ENCODE data around the gene ADAMTS16. TPM values are rescaled to one million over a fixed set of nuclear protein-coding genes. Genes with fewer than 3 reads are reported as not detected.

The ADAMTS16 gene
- total RNA-seq, 1 experiment from 2014 or later: 0.11 TPM

DNA sequence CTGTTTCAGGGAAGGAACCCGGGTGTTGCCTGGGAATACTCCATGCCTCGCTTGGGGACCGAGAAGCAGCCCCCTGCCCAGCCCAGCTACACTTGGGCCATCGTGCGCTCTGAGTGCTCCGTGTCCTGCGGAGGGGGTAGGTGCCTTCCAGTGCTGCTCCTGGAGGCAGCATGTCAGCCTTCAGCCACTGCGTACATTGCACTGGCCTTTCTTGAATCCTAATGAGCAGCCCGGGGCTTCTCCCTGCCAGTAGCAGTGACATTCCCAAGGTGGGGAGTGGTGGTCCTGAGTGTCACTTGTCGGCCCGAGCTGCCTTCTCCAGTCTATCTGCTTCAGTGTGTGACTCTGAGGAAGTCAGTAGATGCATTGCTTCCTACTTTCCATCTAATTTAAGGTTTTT lies 101.9 kb downstream of the ADAMTS16 start:
- Histone ChIP-seq H3K36me3 (ENCODE audit: control insufficient read depth, insufficient read depth, low read length) (no peaks in the 10 kb centered on the region), H3K27me3 (replicated peaks; ENCODE audit: control insufficient read depth, insufficient read depth, low read length) (no peaks in the 10 kb centered on the region), H3K4me1 (no peaks in the 10 kb centered on the region), H3K9me3 (no peaks in the 10 kb centered on the region), H3K4me3 (ENCODE audit: low read depth, low read length) (no peak overlapping the region)
- Mint-ChIP-seq H3K9me3 (ENCODE audit: unreplicated experiment) (no peaks in the 10 kb centered on the region), H3K4me1 (ENCODE audit: low read depth, unreplicated experiment) (no peaks in the 10 kb centered on the region), H3K4me3 (ENCODE audit: unreplicated experiment) (no peak overlapping the region), H3K27ac (ENCODE audit: unreplicated experiment) (no peak overlapping the region), H3K36me3 (ENCODE audit: insufficient read depth, unreplicated experiment) (no peaks in the 10 kb centered on the region), H3K27me3 (ENCODE audit: insufficient read depth, unreplicated experiment) (peaks cover 9% of the 10 kb centered on the region)
- BruUV-seq (replicated peaks): no TSS peak
- ChIA-PET POLR2A (no interaction called here), CTCF (no interaction called here)
- no peak for DNase-seq
- intact Hi-C loops (cut with micrococcal nuclease; ENCODE audit: unreplicated experiment): no loop called here
- TF ChIP-seq, protein P1, sequence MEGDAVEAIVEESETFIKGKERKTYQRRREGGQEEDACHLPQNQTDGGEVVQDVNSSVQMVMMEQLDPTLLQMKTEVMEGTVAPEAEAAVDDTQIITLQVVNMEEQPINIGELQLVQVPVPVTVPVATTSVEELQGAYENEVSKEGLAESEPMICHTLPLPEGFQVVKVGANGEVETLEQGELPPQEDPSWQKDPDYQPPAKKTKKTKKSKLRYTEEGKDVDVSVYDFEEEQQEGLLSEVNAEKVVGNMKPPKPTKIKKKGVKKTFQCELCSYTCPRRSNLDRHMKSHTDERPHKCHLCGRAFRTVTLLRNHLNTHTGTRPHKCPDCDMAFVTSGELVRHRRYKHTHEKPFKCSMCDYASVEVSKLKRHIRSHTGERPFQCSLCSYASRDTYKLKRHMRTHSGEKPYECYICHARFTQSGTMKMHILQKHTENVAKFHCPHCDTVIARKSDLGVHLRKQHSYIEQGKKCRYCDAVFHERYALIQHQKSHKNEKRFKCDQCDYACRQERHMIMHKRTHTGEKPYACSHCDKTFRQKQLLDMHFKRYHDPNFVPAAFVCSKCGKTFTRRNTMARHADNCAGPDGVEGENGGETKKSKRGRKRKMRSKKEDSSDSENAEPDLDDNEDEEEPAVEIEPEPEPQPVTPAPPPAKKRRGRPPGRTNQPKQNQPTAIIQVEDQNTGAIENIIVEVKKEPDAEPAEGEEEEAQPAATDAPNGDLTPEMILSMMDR (IDR thresholded peaks at IDR 0.05; ENCODE audit: insufficient read depth in 1 of 2, low read depth in 1 of 2, low read length in 1 of 2, severe bottlenecking in 1 of 2, unreplicated experiment in 1 of 2): no peak

DNA sequence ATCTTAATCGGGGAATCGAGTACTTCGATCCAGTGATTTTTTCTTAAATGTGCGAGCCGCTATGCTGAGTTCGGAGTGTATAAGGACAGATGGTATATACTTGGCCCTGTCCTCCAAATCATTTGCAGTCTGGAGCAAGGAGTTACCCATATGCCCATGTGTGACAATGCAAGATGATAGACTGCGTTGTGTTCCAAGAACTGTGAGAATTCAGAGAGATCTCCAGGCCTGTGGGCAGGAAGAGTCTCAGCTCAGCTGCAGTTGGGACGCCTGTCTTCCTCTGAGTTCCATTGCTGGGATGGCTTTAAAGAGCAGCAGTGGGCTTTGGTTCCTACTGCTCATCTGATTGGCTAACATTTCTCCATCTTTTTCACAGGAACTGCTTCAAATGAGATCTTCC lies 106.6 kb downstream of the ADAMTS16 start:
- H3K9me3 ChIP-seq: no peaks in the 10 kb centered on the region
- H3K27me3 Mint-ChIP-seq (ENCODE audit: insufficient read depth, unreplicated experiment): peaks cover 4% of the 10 kb centered on the region
- H3K4me1 ChIP-seq: no peaks in the 10 kb centered on the region
- BruUV-seq (replicated peaks): no TSS peak
- DNase-seq: no peak
- ChIA-PET CTCF (no interaction called here), POLR2A (no interaction called here)
- H3K36me3 ChIP-seq (ENCODE audit: control insufficient read depth, insufficient read depth, low read length): no peaks in the 10 kb centered on the region
- H3K27ac Mint-ChIP-seq (ENCODE audit: unreplicated experiment): no peak overlapping the region
- H3K9me3 Mint-ChIP-seq (ENCODE audit: unreplicated experiment): no peaks in the 10 kb centered on the region
- TF ChIP-seq, protein P1 (IDR thresholded peaks at IDR 0.05; ENCODE audit: insufficient read depth in 1 of 2, low read depth in 1 of 2, low read length in 1 of 2, severe bottlenecking in 1 of 2, unreplicated experiment in 1 of 2): no peak
- no peaks in the 10 kb centered on the region for H3K4me1 Mint-ChIP-seq (ENCODE audit: low read depth, unreplicated experiment)
- intact Hi-C loops (cut with micrococcal nuclease; ENCODE audit: unreplicated experiment): no loop called here
- no peak overlapping the region for H3K4me3 ChIP-seq (ENCODE audit: low read depth, low read length)
- H3K36me3 Mint-ChIP-seq (ENCODE audit: insufficient read depth, unreplicated experiment): no peaks in the 10 kb centered on the region
- H3K27me3 ChIP-seq (replicated peaks; ENCODE audit: control insufficient read depth, insufficient read depth, low read length): no peaks in the 10 kb centered on the region
- H3K4me3 Mint-ChIP-seq (ENCODE audit: unreplicated experiment): no peak overlapping the region

DNA sequence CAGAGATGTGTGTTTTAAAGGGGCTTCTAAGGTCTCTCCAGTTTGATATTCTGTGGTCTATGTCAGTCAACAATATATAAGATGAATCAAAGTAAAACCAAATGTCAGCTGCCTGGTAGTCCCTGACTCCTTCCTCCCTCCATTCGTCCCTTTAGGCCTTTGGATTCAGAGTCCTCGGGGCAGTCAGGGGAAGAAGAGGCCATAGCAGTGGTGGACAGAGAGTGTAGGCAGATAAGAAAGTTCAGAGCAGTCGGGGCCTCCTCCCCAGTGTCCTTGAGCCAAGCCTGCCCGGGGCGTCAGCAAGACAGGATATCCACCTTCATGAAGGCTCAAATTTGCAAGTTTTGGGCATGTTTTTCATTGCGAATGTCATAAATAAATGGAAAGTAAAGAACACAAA lies 110.6 kb downstream of the ADAMTS16 start:
- H3K27ac Mint-ChIP-seq (ENCODE audit: unreplicated experiment): no peak overlapping the region
- intact Hi-C loops (cut with micrococcal nuclease; ENCODE audit: unreplicated experiment): no loop called here
- H3K4me3 ChIP-seq (ENCODE audit: low read depth, low read length): no peak overlapping the region
- H3K9me3 Mint-ChIP-seq (ENCODE audit: unreplicated experiment): peaks cover 10% of the 10 kb centered on the region
- peaks cover 8% of the 10 kb centered on the region for H3K9me3 ChIP-seq
- H3K36me3 Mint-ChIP-seq (ENCODE audit: insufficient read depth, unreplicated experiment): no peaks in the 10 kb centered on the region
- TF ChIP-seq, protein P1 (IDR thresholded peaks at IDR 0.05; ENCODE audit: insufficient read depth in 1 of 2, low read depth in 1 of 2, low read length in 1 of 2, severe bottlenecking in 1 of 2, unreplicated experiment in 1 of 2): no peak
- H3K4me3 Mint-ChIP-seq (ENCODE audit: unreplicated experiment): no peak overlapping the region
- no peaks in the 10 kb centered on the region for H3K4me1 Mint-ChIP-seq (ENCODE audit: low read depth, unreplicated experiment)
- no peaks in the 10 kb centered on the region for H3K27me3 ChIP-seq (replicated peaks; ENCODE audit: control insufficient read depth, insufficient read depth, low read length)
- DNase-seq: no peak
- no peaks in the 10 kb centered on the region for H3K4me1 ChIP-seq
- CTCF ChIA-PET: no interaction called here
- POLR2A ChIA-PET: no interaction called here
- no peaks in the 10 kb centered on the region for H3K36me3 ChIP-seq (ENCODE audit: control insufficient read depth, insufficient read depth, low read length)
- BruUV-seq (replicated peaks): no TSS peak
- H3K27me3 Mint-ChIP-seq (ENCODE audit: insufficient read depth, unreplicated experiment): no peaks in the 10 kb centered on the region

Data from Caco-2 (cell line).